ENCODE measurements around the gene EMCN. TPM values are rescaled to one million over a fixed set of nuclear protein-coding genes. Genes with fewer than 3 reads are reported as not detected.

The EMCN gene
- total RNA-seq, 1 experiment from 2014 or later, result not detected

DNA sequence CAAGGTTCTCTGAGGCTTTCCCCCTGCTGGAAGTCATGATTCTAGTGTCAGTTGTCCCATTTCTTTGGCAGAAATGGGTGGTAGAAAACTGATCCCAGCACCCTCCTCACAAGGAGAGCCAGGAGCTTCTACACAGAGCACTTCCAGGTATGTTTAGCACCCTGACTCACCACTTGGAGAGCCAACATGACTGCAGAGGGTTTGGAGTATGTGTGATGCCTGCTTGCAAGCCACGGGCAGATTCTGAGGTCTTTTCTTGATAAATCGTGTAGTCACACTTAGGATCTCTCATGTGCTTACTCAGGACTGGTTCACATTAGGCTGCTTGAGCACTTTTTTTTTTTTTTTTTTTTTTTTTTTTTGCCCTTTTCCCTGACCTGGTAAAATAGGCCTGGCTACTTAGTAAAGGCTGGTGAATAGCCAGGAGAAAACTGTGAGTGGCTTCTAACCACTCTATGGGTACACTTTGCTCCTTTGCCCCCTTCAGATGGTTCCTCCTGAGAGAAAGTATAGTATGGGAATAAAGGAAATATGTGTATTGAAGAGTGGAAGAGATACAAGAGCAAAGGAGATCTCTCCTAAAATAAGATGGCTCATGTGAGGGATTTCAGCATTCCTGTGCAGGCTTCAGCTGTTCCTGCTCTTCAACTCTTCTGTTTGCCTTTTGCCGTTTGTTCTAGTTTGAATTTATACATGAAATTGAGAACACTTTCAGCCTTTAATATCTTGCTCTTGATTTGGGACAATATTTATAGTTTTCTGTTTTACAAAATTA is 103.6 kb downstream of the EMCN start:
- H3K79me2 ChIP-seq (ENCODE audit: insufficient read depth, low read length), result no peaks in the 10 kb centered on the region
- intact Hi-C loops (cut with micrococcal nuclease), result no loop called here
- H3K4me1 ChIP-seq (ENCODE audit: control insufficient read depth in 1 of 2, insufficient read depth in 2 of 2, low read length in 2 of 2), result no peaks in the 10 kb centered on the region
- no peak overlapping the region for H3K9ac ChIP-seq (ENCODE audit: low read length)
- no peaks in the 10 kb centered on the region for H3K27me3 ChIP-seq (ENCODE audit: insufficient read depth, low read length)
- ChIA-PET RAD21 (ENCODE audit: low non-redundant PET in 1 of 2, low total read pairs in 2 of 2, uncharacterized antibody in 2 of 2, unreplicated experiment in 2 of 2) (no interaction called here), CTCF (interaction anchor here (0.6 kb wide), 1 partner anchor 324 kb away, joined by 4 read pairs; no protein-coding TSS in a partner anchor), POLR2A (no interaction called here)
- TF ChIP-seq CBX3 (IDR thresholded peaks at IDR 0.05; ENCODE audit: low read depth), result no peak
- TF ChIP-seq SP1 (IDR thresholded peaks at IDR 0.05; ENCODE audit: low read depth), result no peak
- TF ChIP-seq, protein P1, sequence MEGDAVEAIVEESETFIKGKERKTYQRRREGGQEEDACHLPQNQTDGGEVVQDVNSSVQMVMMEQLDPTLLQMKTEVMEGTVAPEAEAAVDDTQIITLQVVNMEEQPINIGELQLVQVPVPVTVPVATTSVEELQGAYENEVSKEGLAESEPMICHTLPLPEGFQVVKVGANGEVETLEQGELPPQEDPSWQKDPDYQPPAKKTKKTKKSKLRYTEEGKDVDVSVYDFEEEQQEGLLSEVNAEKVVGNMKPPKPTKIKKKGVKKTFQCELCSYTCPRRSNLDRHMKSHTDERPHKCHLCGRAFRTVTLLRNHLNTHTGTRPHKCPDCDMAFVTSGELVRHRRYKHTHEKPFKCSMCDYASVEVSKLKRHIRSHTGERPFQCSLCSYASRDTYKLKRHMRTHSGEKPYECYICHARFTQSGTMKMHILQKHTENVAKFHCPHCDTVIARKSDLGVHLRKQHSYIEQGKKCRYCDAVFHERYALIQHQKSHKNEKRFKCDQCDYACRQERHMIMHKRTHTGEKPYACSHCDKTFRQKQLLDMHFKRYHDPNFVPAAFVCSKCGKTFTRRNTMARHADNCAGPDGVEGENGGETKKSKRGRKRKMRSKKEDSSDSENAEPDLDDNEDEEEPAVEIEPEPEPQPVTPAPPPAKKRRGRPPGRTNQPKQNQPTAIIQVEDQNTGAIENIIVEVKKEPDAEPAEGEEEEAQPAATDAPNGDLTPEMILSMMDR (IDR thresholded peaks at IDR 0.05 in 2 of 3, conservative IDR thresholded peaks at IDR 0.05 in 1 of 3; ENCODE audit: borderline replicate concordance in 1 of 3, insufficient read depth in 1 of 3, low read depth in 2 of 3, low read length in 2 of 3), result no peak
- TF ChIP-seq, protein P2, sequence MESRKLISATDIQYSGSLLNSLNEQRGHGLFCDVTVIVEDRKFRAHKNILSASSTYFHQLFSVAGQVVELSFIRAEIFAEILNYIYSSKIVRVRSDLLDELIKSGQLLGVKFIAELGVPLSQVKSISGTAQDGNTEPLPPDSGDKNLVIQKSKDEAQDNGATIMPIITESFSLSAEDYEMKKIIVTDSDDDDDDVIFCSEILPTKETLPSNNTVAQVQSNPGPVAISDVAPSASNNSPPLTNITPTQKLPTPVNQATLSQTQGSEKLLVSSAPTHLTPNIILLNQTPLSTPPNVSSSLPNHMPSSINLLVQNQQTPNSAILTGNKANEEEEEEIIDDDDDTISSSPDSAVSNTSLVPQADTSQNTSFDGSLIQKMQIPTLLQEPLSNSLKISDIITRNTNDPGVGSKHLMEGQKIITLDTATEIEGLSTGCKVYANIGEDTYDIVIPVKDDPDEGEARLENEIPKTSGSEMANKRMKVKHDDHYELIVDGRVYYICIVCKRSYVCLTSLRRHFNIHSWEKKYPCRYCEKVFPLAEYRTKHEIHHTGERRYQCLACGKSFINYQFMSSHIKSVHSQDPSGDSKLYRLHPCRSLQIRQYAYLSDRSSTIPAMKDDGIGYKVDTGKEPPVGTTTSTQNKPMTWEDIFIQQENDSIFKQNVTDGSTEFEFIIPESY (IDR thresholded peaks at IDR 0.05; ENCODE audit: extremely low read depth, insufficient replicate concordance, low read length), result no peak
- no peak for TF ChIP-seq POLR2A (IDR thresholded peaks at IDR 0.05; ENCODE audit: borderline replicate concordance, extremely low read depth, insufficient read depth, insufficient read length)
- no peak for TF ChIP-seq SRF (IDR thresholded peaks at IDR 0.05; ENCODE audit: low read depth)
- no peak for TF ChIP-seq ELF1 (IDR thresholded peaks at IDR 0.05; ENCODE audit: borderline replicate concordance, low read depth)
- TF ChIP-seq, protein P3, sequence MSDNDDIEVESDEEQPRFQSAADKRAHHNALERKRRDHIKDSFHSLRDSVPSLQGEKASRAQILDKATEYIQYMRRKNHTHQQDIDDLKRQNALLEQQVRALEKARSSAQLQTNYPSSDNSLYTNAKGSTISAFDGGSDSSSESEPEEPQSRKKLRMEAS (IDR thresholded peaks at IDR 0.05), result no peak
- TF ChIP-seq YY1 (IDR thresholded peaks at IDR 0.05; ENCODE audit: extremely low read depth, insufficient replicate concordance, low read depth, low read length), result no peak
- TF ChIP-seq EZH2phosphoT487 (IDR thresholded peaks at IDR 0.05; ENCODE audit: borderline replicate concordance), result no peak
- no peak for TF ChIP-seq EGR1 (IDR thresholded peaks at IDR 0.05; ENCODE audit: low read depth)
- TF ChIP-seq ZFX (IDR thresholded peaks at IDR 0.05), result no peak
- no peak for TF ChIP-seq SIN3A (IDR thresholded peaks at IDR 0.05; ENCODE audit: low read depth)
- TF ChIP-seq POLR2AphosphoS5 (IDR thresholded peaks at IDR 0.05; ENCODE audit: low read depth, low read length), result no peak
- TF ChIP-seq, protein P4, sequence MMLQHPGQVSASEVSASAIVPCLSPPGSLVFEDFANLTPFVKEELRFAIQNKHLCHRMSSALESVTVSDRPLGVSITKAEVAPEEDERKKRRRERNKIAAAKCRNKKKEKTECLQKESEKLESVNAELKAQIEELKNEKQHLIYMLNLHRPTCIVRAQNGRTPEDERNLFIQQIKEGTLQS (IDR thresholded peaks at IDR 0.05), result no peak
- no TSS peak for BruUV-seq (replicated peaks)
- H3K27ac ChIP-seq (ENCODE audit: low read depth, low read length), result no peak overlapping the region
- no peaks in the 10 kb centered on the region for H3K36me3 ChIP-seq (ENCODE audit: control insufficient read depth in 1 of 2, insufficient read depth in 2 of 2, low read length in 2 of 2)
- peak; percentile 58 for ATAC-seq
- DNase-seq (ENCODE audit: low read depth, low spot score), result no peak
- no peak overlapping the region for H2AFZ ChIP-seq (ENCODE audit: low read depth, low read length, poor library complexity, severe bottlenecking)
- no peaks in the 10 kb centered on the region for H4K20me1 ChIP-seq (ENCODE audit: insufficient read depth)
- H3K9me3 ChIP-seq (ENCODE audit: control insufficient read depth in 1 of 2, insufficient read depth in 1 of 2, low read depth in 1 of 2, low read length in 2 of 2), result no peaks in the 10 kb centered on the region
- H3K9me2 ChIP-seq (ENCODE audit: insufficient read depth), result no peaks in the 10 kb centered on the region; the same call in 1 of the 2 replicates
- no peak overlapping the region for H3K4me2 ChIP-seq (ENCODE audit: low read length)
- no peak overlapping the region for H3K4me3 ChIP-seq (replicated peaks in 1 of 2; ENCODE audit: low read depth in 1 of 2, low read length in 2 of 2)

Measured in HCT116 (cell line).